Measurements from ENCODE around the gene SRBD1.

Gene SRBD1

GRCh38 chr2:45554742-45555140, 56.3 kb downstream of the SRBD1 start:
- in situ Hi-C loops (cut with MboI; ENCODE audit: low sequenced_read_pairs) = no loop called here

GRCh38 chr2:45554073-45554741, 56.9 kb downstream of the SRBD1 start:
- in situ Hi-C loops (cut with MboI; ENCODE audit: low sequenced_read_pairs) = no loop called here

GRCh38 chr2:45551862-45552261, 59.2 kb downstream of the SRBD1 start:
- in situ Hi-C loops (cut with MboI; ENCODE audit: low sequenced_read_pairs) = no loop called here

DNA sequence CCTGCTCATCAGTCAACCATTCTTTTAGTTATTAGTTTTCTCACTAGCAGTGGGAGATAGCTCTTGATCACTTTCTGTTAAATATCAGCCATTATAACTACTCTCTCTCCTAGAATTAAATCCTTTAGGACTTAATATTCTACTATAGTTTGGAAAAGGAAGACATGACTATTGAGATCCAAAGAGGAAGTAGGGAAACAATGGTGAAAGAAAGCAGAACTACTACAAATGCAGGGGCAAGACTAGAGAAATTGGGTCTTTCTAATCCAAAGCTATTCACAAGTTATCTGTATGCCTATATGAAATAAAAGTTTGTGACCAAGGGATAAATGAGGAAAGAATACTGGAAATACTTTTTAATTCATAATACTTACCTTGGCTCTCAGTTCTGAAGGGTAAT, 65.1 kb downstream of the SRBD1 start:
- in situ Hi-C loops (cut with MboI; ENCODE audit: low sequenced_read_pairs) = no loop called here

- in situ Hi-C loops (cut with MboI; ENCODE audit: low sequenced_read_pairs) = no loop called here
These were observed 67.8 kb downstream of the SRBD1 start for GRCh38 chr2:45543257-45543656.

GRCh38 chr2:45542013-45542412, 69.1 kb downstream of the SRBD1 start:
- in situ Hi-C loops (cut with MboI; ENCODE audit: low sequenced_read_pairs) = no loop called here

DNA sequence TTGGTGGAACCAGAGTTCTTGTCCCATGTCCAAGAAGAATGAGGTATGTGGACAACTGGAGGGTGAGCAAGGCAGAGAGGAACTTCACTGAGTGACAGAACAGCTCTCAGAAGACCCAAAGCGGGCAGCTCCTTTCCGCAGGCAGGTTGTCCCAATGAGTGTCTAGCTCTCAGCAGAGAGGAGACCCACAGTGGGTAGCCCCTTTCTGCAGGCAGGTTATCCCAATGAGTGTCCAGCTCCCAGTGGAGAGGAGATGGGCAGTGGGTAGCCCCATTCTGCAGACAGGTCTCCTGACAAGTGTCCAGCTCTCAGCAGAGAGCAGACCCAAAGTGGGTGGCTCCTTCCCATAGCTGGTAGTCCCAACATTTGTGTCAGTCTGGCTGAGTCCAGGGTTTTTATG, 69.6 kb downstream of the SRBD1 start:
- in situ Hi-C loops (cut with MboI; ENCODE audit: low sequenced_read_pairs) = no loop called here

GRCh38 chr2:45540942-45541341, 70.1 kb downstream of the SRBD1 start:
- in situ Hi-C loops (cut with MboI; ENCODE audit: low sequenced_read_pairs) = no loop called here

GRCh38 chr2:45533771-45534170, 77.3 kb downstream of the SRBD1 start:
- in situ Hi-C loops (cut with MboI; ENCODE audit: low sequenced_read_pairs) = no loop called here

DNA sequence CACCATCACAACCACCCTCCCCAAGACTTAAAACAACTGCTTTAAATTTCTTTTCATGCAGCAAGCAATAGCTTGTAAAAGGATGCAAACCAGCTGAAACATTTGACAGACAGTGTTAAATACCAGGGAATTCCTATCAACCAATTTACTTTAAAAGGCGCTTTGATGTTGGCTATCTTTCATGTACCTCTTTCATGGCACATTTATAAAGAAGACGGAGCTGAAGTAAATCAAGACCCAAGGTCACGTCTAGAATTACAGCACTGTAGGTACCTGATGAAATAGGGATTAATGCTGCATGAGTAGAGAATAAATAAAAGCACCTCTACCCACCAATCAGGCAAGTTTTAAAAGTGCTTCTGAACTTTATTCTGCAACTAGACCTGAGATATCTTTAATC, 78.9 kb downstream of the SRBD1 start:
- in situ Hi-C loops (cut with MboI; ENCODE audit: low sequenced_read_pairs) = no loop called here

DNA sequence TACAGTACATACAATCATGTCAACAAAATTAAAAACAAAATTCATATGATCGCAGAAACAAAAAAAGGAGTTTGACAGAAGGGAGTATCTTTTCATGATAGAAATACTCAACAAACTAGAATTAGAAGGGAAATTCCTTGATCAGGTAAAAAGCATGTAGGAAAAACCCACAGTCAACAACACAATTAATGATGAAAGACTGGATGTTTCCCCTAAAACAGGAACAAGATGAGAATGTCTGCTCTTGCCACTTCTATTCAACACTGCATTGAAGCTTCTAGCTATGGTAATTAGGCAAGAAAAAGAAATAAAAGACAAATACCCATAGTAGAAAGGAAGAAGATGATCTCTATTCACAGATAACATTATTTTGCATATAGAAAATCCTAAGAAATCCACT, 87.1 kb downstream of the SRBD1 start:
- in situ Hi-C loops (cut with MboI; ENCODE audit: low sequenced_read_pairs) = no loop called here

- in situ Hi-C loops (cut with MboI; ENCODE audit: low sequenced_read_pairs) = no loop called here
These were observed 92.5 kb downstream of the SRBD1 start for GRCh38 chr2:45518546-45518945.

DNA sequence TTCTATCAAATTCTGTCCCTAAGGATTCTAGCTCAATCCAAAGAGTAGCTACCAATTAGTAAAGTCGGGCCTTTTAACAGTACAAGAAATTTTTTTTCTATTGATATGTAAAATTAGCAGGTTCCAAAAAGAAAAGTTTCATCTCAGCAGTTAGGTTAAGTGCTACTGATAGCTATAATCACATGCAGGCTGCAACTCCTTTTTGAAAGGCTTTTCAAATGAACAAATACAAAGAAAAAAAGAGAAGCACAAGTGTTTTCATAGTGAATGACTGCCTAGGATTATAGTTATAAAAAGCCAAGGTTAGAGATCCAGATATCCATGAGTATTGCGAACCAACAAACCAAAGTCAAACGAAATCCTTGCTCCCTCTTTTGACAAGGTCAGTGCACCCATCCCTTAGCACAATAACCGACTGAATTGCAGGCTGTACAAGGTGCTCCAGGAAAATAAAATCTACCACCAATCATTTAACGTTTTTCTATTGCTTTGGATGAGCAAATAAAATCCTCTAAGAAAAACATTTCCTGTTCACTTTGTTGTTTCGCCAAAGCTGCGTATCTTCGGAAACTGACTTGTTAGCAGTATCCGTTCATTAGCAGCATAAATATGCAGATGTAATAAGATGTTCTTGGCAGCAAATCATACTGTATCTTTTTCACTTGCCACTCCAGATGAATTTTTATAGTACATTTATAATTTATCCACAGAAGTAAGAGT, 100.2 kb downstream of the SRBD1 start:
- in situ Hi-C loops (cut with MboI; ENCODE audit: low sequenced_read_pairs) = no loop called here

GRCh38 chr2:45506756-45507155, 104.3 kb downstream of the SRBD1 start:
- in situ Hi-C loops (cut with MboI; ENCODE audit: low sequenced_read_pairs) = no loop called here

GRCh38 chr2:45505138-45505537, 105.9 kb downstream of the SRBD1 start:
- in situ Hi-C loops (cut with MboI; ENCODE audit: low sequenced_read_pairs) = no loop called here

DNA sequence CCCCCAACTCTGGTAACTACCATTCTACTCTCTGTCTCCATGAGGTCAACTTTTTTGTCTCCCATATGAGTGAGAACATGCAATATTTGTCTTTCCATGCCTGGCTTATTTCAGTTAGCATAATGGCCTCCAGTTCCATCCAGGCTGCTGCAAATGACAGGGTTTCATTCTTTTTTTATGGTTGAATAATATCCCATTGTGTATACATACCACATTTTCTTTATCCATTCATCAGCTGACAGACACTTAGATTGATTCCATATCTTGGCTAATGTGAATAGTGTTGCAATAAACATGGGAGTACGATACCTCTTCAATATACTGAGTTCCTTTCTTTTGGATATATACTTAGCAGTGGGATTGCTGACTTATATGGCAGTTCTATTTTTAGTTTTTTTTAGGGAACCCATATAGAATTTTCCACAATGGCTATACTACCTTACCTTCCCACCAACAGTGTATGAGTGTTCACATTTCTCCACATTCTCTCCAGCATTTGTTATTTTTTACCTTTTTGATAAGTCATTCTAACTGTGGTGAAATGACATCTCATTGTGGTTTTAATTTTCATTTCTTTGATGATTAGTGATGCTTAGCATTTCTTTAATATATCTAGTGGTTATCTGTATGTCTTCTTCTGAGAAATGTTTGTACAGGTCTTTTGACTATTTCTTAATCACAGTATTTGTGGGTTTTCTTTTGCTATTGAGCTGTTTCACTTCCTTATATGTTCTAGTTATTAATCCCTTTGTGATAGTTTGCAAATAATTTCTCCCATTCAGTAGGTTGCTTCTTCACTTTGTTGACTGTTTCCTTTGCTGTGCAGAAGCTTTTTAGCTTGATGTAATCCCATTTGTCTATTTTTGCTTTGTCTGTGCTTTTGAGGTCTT, 112.2 kb downstream of the SRBD1 start:
- in situ Hi-C loops (cut with MboI; ENCODE audit: low sequenced_read_pairs) = loop anchor here (10.0 kb wide), 1 partner anchor 514 kb away; no protein-coding TSS in a partner anchor

DNA sequence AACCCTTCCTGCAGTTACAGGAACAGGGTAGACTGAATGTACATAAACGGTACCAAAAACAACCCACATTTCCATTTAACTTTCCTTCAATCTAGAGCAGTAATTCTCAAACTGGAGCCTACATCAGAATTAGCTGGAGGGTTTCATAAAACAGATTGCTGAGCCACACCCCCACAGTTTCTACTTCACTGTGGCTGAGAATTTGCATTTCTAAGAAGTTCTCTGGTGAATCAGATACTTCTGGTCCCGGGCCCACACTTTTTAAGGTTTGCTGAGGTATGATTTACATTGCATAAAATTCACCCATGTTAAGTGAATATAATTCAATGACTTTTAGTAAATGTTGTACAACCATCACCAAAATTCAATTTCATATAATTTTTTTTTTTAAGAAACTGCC, 113.7 kb downstream of the SRBD1 start:
- in situ Hi-C loops (cut with MboI; ENCODE audit: low sequenced_read_pairs) = loop anchor here (10.0 kb wide), 1 partner anchor 513 kb away; no protein-coding TSS in a partner anchor

DNA sequence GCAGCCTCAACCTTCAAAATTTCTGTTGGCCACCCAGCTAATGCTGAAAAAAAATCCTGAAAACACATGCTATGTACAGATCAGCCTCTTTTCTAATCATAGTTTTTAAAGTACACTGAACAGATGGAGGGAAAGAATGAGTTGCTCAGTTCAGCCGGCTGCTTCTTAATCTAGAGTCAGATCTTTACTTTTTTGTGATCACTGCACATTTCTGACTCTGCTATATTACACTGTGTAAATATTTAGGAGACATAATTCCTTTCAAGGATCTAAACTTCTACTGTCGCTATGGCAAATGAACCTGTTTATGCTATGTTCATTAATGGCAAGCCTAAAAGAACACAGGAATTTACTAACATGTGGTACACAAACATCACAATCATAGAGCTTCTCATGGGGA, 114.2 kb downstream of the SRBD1 start:
- in situ Hi-C loops (cut with MboI; ENCODE audit: low sequenced_read_pairs) = loop anchor here (10.0 kb wide), 1 partner anchor 512 kb away; no protein-coding TSS in a partner anchor

GRCh38 chr2:45494978-45495293, 116.1 kb downstream of the SRBD1 start:
- in situ Hi-C loops (cut with MboI; ENCODE audit: low sequenced_read_pairs) = loop anchor here (10.0 kb wide), 1 partner anchor 510 kb away; no protein-coding TSS in a partner anchor

GRCh38 chr2:45494275-45494977, 116.6 kb downstream of the SRBD1 start:
- in situ Hi-C loops (cut with MboI; ENCODE audit: low sequenced_read_pairs) = loop anchor here (10.0 kb wide), 1 partner anchor 510 kb away; no protein-coding TSS in a partner anchor

- in situ Hi-C loops (cut with MboI; ENCODE audit: low sequenced_read_pairs) = no loop called here
These were observed 126.1 kb downstream of the SRBD1 start for GRCh38 chr2:45484965-45485364.
